Measurements from ENCODE around the gene MTR.

DNA sequence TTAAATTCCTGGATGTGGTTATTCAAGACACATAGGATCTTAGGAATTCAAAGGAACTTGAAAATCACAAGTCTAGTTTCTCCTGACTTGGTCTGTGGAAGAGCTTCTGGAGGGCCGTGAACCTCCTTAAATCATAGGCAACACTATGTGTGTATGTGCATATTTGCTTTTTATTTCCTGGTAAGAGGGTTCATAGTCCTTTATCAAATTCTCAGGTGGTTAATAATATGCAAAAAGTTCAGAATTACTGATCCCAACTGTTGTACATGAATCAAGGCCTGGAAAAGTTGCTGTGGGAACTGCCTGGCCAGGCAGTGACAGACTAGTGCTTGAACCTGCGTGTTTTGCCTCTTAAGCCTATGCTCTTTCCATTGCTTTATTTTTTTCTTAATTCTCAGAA, 12.9 kb downstream of the MTR start:
- TF ChIP-seq POLR2AphosphoS5 (IDR thresholded peaks at IDR 0.05) = no peak
- TF ChIP-seq CTCF (IDR thresholded peaks at IDR 0.05 in 8 of 11, conservative IDR thresholded peaks at IDR 0.05 in 3 of 11) = no peak
